Upper lobe of right lung (tissue), 1 donor: Measurements from ENCODE around the gene ZNF239. TPM values are rescaled to one million over a fixed set of nuclear protein-coding genes. Genes with fewer than 3 reads are reported as not detected.

Source experiments
- total RNA-seq: library from RNA; stranded (reverse); fragmentation: NEBNext Ultra II Directional; extraction: Animal tissue kit (Norgen Biotek cat#: 25700); gene quantifications from one replicate; pipeline ENCODE4 v1.2.1, GENCODE V29; 2021
- donor health status: DM: no; HTN: yes; CAD: no; lungs with severe emphysema.

Gene ZNF239
- total RNA-seq, 1 donor from 2014 or later: 3.5 TPM

Other genes starting within 250 kb of the ZNF239 start
- 1.1 TPM for gene FXYD4, start 203.0 kb downstream of the ZNF239 start, total RNA-seq
- 183 TPM for gene HNRNPF, start 165.4 kb downstream of the ZNF239 start, total RNA-seq
- gene ZNF487, start 137.5 kb downstream of the ZNF239 start, total RNA-seq: 5.6 TPM
- gene ZNF485, start 31.8 kb upstream of the ZNF239 start, total RNA-seq: 3.4 TPM
- 32.3 TPM for gene ZNF32, start 74.3 kb upstream of the ZNF239 start, total RNA-seq